NCI-H460 (cell line): ENCODE measurements around the gene IGSF3. TPM values are rescaled to one million over a fixed set of nuclear protein-coding genes. Genes with fewer than 3 reads are reported as not detected.

Experiments
- DNase-seq: peaks from one replicate; pipeline ENCODE4 v3.0.0-alpha.2; 2016; ENCODE audit warnings: low read depth; ENCODE audit errors: extremely low read depth
- polyA plus RNA-seq: library from polyadenylated mRNA; depleted of rRNA; stranded (reverse); fragments of >200 nt; gene quantifications from 2 replicates; pipeline ENCODE4 v1.2.3, GENCODE V29; 2014; cell fraction: nucleus; rRNA removed
- total RNA-seq: library from RNA; depleted of rRNA; stranded (reverse); fragments of >200 nt; shearing (Covaris generic); gene quantifications from 2 replicates; pipeline ENCODE4 v1.2.3, GENCODE V29; 2014; rRNA removed

IGSF3 gene
- total RNA-seq = 1.7 and 1.8 TPM in 2 replicates
- 1.4 and 2.4 TPM in 2 replicates for polyA plus RNA-seq

- peak; percentile 54 for DNase-seq
These were observed at the start of gene IGSF3 for GRCh38 chr1:116667575-116668105. Gene IGSF3 (minus strand): TSS chr1:116667733. CDS start chr1:116666326, 1,407 bp downstream.

GRCh38 chr1:116717318-116717717 lies 49.8 kb upstream of the IGSF3 start:
- DNase-seq = no peak

- no peak for DNase-seq
These were observed 48.9 kb upstream of the IGSF3 start for GRCh38 chr1:116716391-116716790.

- DNase-seq = no peak
These were observed 45.9 kb upstream of the IGSF3 start for GRCh38 chr1:116713474-116713873.

GRCh38 chr1:116712510-116712909 lies 45.0 kb upstream of the IGSF3 start:
- no peak for DNase-seq

- no peak for DNase-seq
These were observed 43.8 kb upstream of the IGSF3 start for GRCh38 chr1:116711263-116711840.

GRCh38 chr1:116710420-116711262 lies 43.1 kb upstream of the IGSF3 start:
- DNase-seq = no peak

GRCh38 chr1:116709666-116710167 lies 42.2 kb upstream of the IGSF3 start:
- DNase-seq = no peak

- DNase-seq = no peak
These were observed 40.8 kb upstream of the IGSF3 start for GRCh38 chr1:116708255-116708900.

- no peak for DNase-seq
These were observed 39.3 kb upstream of the IGSF3 start for GRCh38 chr1:116706841-116707240.

GRCh38 chr1:116706123-116706522 lies 38.6 kb upstream of the IGSF3 start:
- no peak for DNase-seq

GRCh38 chr1:116704278-116704677 lies 36.7 kb upstream of the IGSF3 start:
- DNase-seq = no peak

GRCh38 chr1:116699605-116700004 lies 32.1 kb upstream of the IGSF3 start:
- no peak for DNase-seq

GRCh38 chr1:116698244-116698595 lies 30.7 kb upstream of the IGSF3 start:
- no peak for DNase-seq

GRCh38 chr1:116697548-116698243 lies 30.2 kb upstream of the IGSF3 start:
- no peak for DNase-seq

- DNase-seq = no peak
These were observed 27.0 kb upstream of the IGSF3 start for GRCh38 chr1:116694524-116694923.

- no peak for DNase-seq
These were observed 26.4 kb upstream of the IGSF3 start for GRCh38 chr1:116693759-116694480.

- no peak for DNase-seq
These were observed 25.3 kb upstream of the IGSF3 start for GRCh38 chr1:116692879-116693278.

- DNase-seq = no peak
These were observed 23.4 kb upstream of the IGSF3 start for GRCh38 chr1:116690849-116691406.
